B cell (primary cell): Measurements from ENCODE around the gene CCDC6.

ENCODE experiments used
- EZH2 ChIP-seq: IDR thresholded peaks from 2 replicates; pipeline ENCODE4 v1.6.1; 2012; ENCODE audit warnings: borderline replicate concordance, low read depth, mild to moderate bottlenecking, moderate library complexity, low read length; ENCODE audit not compliant: insufficient read depth, poor library complexity, severe bottlenecking
- TF ChIP-seq, protein P1 (sequence below): fragments of 200-600 bp; IDR thresholded peaks from one replicate; pipeline ENCODE4 v1.8.0; 2022; ENCODE audit warnings: antibody characterized with exemption, mild to moderate bottlenecking

- TF ChIP-seq, protein P1, sequence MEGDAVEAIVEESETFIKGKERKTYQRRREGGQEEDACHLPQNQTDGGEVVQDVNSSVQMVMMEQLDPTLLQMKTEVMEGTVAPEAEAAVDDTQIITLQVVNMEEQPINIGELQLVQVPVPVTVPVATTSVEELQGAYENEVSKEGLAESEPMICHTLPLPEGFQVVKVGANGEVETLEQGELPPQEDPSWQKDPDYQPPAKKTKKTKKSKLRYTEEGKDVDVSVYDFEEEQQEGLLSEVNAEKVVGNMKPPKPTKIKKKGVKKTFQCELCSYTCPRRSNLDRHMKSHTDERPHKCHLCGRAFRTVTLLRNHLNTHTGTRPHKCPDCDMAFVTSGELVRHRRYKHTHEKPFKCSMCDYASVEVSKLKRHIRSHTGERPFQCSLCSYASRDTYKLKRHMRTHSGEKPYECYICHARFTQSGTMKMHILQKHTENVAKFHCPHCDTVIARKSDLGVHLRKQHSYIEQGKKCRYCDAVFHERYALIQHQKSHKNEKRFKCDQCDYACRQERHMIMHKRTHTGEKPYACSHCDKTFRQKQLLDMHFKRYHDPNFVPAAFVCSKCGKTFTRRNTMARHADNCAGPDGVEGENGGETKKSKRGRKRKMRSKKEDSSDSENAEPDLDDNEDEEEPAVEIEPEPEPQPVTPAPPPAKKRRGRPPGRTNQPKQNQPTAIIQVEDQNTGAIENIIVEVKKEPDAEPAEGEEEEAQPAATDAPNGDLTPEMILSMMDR = peak; percentile 75
- TF ChIP-seq EZH2 = no peak
Observed at GRCh38 chr10:59865101-59865500, 41.3 kb downstream of the CCDC6 start.
